Measurements from ENCODE around the gene POLR1D. TPM values are rescaled to one million over a fixed set of nuclear protein-coding genes. Genes with fewer than 3 reads are reported as not detected.

The POLR1D gene, protein sequence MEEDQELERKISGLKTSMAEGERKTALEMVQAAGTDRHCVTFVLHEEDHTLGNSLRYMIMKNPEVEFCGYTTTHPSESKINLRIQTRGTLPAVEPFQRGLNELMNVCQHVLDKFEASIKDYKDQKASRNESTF
- 152 to 175 TPM (median 159 TPM) in 5 replicates for total RNA-seq (2022; extraction: Qiagen RNA extraction; ENCODE audit: low read depth)

DNA sequence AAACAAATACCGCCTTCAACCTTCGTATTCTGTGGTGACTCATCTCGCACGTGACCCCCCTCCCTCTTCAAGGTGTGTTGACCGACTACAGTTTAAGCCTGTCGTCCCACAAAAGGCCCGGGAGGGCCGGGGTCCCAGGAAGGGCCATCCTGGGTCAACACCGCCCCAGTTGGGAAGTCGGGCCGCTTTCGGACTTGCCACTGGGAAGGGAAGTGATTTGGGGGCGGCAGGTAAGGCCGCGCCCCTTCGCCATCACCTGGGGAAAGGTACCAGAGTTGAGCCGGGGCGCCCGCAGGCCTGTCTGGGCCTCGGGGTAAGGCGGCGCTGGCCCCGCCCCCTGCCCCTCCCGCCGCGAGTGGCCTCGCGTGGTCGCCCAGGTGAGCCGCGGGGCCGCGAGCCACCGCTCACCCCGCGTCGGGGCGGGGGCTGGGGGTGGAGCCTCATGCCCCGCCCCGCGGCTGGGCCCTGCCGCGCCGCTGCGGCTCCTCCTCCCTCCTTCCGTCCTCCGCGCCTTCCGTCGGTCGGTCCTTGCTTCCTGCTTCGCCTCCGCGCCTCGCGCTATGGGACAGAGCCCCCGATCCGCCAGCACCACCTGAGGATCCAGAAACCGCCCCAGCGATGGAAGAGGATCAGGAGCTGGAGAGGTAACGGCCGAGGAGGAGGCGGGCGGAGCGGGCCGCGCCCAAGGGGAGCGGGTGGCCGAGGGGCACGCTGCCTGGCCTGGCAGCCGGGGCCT is at the start of gene POLR1D:
POLR1D (plus strand) TSS at position 527 of the 736 bp plus-strand sequence; CDS start at position 619, 92 bp downstream.

DNA sequence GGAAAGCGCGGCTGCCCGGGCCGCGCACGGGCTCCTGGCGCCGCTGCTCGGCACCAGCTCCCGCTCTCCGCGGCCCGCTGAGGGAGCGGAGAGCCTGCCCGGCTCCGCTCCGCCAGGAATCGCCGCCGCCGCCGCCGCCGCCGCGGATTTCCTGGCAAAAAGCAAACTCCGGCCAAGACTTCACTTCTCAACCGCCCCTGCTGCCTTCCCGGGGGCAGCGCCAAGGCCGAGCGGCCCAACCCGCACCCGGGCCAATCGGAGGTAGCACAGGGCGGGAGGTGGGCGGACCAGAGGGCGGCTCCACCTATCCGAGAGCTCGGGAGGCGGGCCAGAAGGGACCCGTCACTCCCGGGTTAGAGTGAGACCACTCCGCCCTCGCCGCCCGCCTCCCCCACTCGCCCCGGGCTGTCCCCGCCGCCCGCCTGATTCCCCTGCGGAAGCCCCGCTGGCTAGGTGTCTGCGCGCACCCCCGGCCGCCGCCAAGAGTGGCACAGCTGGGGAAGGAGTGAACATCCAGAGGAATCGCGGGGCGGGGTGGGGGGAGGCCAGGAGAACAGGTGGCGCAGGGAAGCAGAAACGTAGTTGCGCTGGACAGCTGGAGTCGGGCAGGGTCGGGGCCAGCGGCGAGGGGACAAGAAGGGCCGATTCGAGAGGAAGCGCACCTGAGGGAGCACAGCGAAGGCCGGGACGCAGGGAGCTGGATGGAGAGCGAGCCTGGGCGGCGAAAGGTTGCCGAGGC is 1.1 kb upstream of the POLR1D start, which contains the start of gene LNX2:
LNX2 (minus strand) TSS at position 153 of the 739 bp plus-strand sequence. CDS start 38,826 bp downstream, outside the sequence.

Other genes starting within 250 kb of the POLR1D start
- 84.9 to 103 TPM (median 99.9 TPM) in 5 replicates for gene GTF3A, start 197.3 kb upstream of the POLR1D start, total RNA-seq (2022; extraction: Qiagen RNA extraction; ENCODE audit: low read depth)
- 19.1 to 22.9 TPM (median 21.1 TPM) in 5 replicates for gene MTIF3, start 171.3 kb upstream of the POLR1D start, total RNA-seq (2022; extraction: Qiagen RNA extraction; ENCODE audit: low read depth)
- 2.2 to 4.1 TPM (median 3.4 TPM) in 5 replicates for gene LNX2, start 1.4 kb upstream of the POLR1D start, total RNA-seq (2022; extraction: Qiagen RNA extraction; ENCODE audit: low read depth)
- gene GSX1, start 170.6 kb downstream of the POLR1D start, total RNA-seq (2022; extraction: Qiagen RNA extraction; ENCODE audit: low read depth) = not detected in 5 replicates

Measured in A549 treated with GW870086 at 1 μM for 4 hours (cell line).